A549 (cell line): ENCODE results near the gene MYO1E. TPM values are rescaled to one million over a fixed set of nuclear protein-coding genes. Genes with fewer than 3 reads are reported as not detected.

Experiments used
- ATAC-seq, 2 experiments: fragments of 200-7000 bp in 1 of 2; fragments of >200 bp in 1 of 2; cut with Nextera tagmentation in 1 of 2; cut with Tn5 transposase in 1 of 2; 3 replicates each; pipeline versions ENCODE4 v1.8.0 to v1.9.1; 2018 to 2020; ENCODE audit warnings: mild to moderate bottlenecking in 1 of 2, moderate library complexity in 1 of 2
- CTCF ChIA-PET: fragments of 300-600 bp; sonication (Branson Sonifier 250); formaldehyde crosslinking; extraction: SDS; loops from one replicate; lab custom pipeline; 2021; ENCODE audit warnings: antibody characterized with exemption, inconsistent platforms; lab: Yijun Ruan, JAX
- POLR2A ChIA-PET: fragments of 350-600 bp; formaldehyde crosslinking; extraction: SDS; loops from one replicate; lab custom pipeline; 2021; ENCODE audit warnings: antibody characterized with exemption, inconsistent platforms; lab: Yijun Ruan, JAX
- DNase-seq, 2 experiments: peaks; one replicate each; pipeline versions ENCODE4 v3.0.0 to v3.0.0-alpha.2; 2011 to 2016; ENCODE audit warnings: low read depth in 1 of 2, low spot score in 1 of 2
- FAIRE-seq: peaks from 2 replicates; lab custom pipeline; 2011; peaks lifted over from hg19 to GRCh38; lab: Jason Lieb, UNC
- H3K27ac ChIP-seq, 2 experiments: fragments of >200 bp; sonication (Bioruptor Twin); formaldehyde crosslinking; 3 replicates each; pipeline ENCODE4 v1.5.1; 2016 to 2017
- H3K4me1 ChIP-seq: fragments of >200 bp; sonication (Bioruptor Twin); formaldehyde crosslinking; 3 replicates; pipeline ENCODE4 v1.6.1; 2016
- H3K4me2 ChIP-seq: fragments of >200 bp; sonication (Bioruptor Twin); formaldehyde crosslinking; 3 replicates; pipeline ENCODE4 v1.6.1; 2016
- H3K4me3 ChIP-seq: fragments of >200 bp; sonication (Bioruptor Twin); formaldehyde crosslinking; 3 replicates; pipeline ENCODE4 v1.5.1; 2016
- H3K9me3 ChIP-seq: fragments of >200 bp; sonication (Bioruptor Twin); formaldehyde crosslinking; 3 replicates; pipeline ENCODE4 v1.6.1; 2016
- CHD2 ChIP-seq: fragments of 150-350 bp; IDR thresholded peaks from 2 replicates; pipeline ENCODE4 v1.6.1; 2014; ENCODE audit warnings: low read length; ENCODE audit not compliant: partially characterized antibody
- EHMT2 ChIP-seq: fragments of 200-600 bp; sonication (generic); IDR thresholded peaks from 2 replicates; pipeline ENCODE4 v1.6.1; 2016; ENCODE audit warnings: antibody characterized with exemption, low read depth, mild to moderate bottlenecking, moderate library complexity
- ESRRA ChIP-seq: fragments of 150-350 bp; IDR thresholded peaks from 2 replicates; pipeline ENCODE4 v1.6.1; 2014; ENCODE audit warnings: mild to moderate bottlenecking, low read length, borderline replicate concordance
- FOSB ChIP-seq: fragments of 250-450 bp; sonication (Bioruptor Pico); IDR thresholded peaks from 2 replicates; pipeline ENCODE4 v1.5.0; 2020; ENCODE audit warnings: mild to moderate bottlenecking, moderate library complexity
- FOSL2 ChIP-seq, 2 experiments: fragments of 450-650 bp in 1 of 2; fragments of >200 bp in 1 of 2; sonication (Bioruptor Twin) in 1 of 2; formaldehyde crosslinking; IDR thresholded peaks; 2 replicates each; pipeline versions ENCODE4 v1.5.0 to v1.6.1; 2016 to 2020; ENCODE audit warnings: mild to moderate bottlenecking in 1 of 2, moderate library complexity in 1 of 2
- HEYL ChIP-seq: fragments of 250-450 bp; sonication (Bioruptor Pico); IDR thresholded peaks from 2 replicates; pipeline ENCODE4 v1.8.0; 2021; ENCODE audit warnings: mild to moderate bottlenecking, moderate library complexity
- HOXA7 ChIP-seq: fragments of 250-450 bp; sonication (Bioruptor Pico); IDR thresholded peaks from 2 replicates; pipeline ENCODE4 v1.5.0; 2020; ENCODE audit warnings: mild to moderate bottlenecking, moderate library complexity
- HOXB5 ChIP-seq: fragments of 250-450 bp; sonication (Bioruptor Pico); IDR thresholded peaks from 2 replicates; pipeline ENCODE4 v1.5.0; 2020; ENCODE audit warnings: mild to moderate bottlenecking, moderate library complexity
- KDM5A ChIP-seq: fragments of 200-600 bp; sonication (generic); IDR thresholded peaks from 2 replicates; pipeline ENCODE4 v1.6.1; 2016; ENCODE audit warnings: antibody characterized with exemption, mild to moderate bottlenecking
- MAZ ChIP-seq: fragments of 150-350 bp; IDR thresholded peaks from 2 replicates; pipeline ENCODE4 v1.6.1; 2014; ENCODE audit warnings: antibody characterized with exemption, low read depth, low read length, borderline replicate concordance
- MYC ChIP-seq: IDR thresholded peaks from 2 replicates; pipeline ENCODE4 v1.6.1; 2012; ENCODE audit warnings: mild to moderate bottlenecking, inconsistent platforms, low read length, improper control_type of control experiment, borderline replicate concordance
- NFE2L2 ChIP-seq: fragments of 150-350 bp; conservative IDR thresholded peaks from 2 replicates; pipeline ENCODE4 v1.6.1; 2014; ENCODE audit warnings: low read length
- NR3C1 ChIP-seq: fragments of >200 bp; sonication (Bioruptor Twin); formaldehyde crosslinking; IDR thresholded peaks from 3 replicates; pipeline ENCODE4 v1.6.1; 2017
- POLR2A ChIP-seq: IDR thresholded peaks from 2 replicates; pipeline ENCODE4 v1.6.1; 2012; ENCODE audit warnings: mild to moderate bottlenecking, low read length
- POLR2AphosphoS2 ChIP-seq: conservative IDR thresholded peaks from 2 replicates; pipeline ENCODE4 v1.6.1; 2012; ENCODE audit warnings: low read length, improper control_type of control experiment, inconsistent platforms
- RARB ChIP-seq: fragments of 250-450 bp; sonication (Bioruptor Pico); IDR thresholded peaks from 2 replicates; pipeline ENCODE4 v1.8.0; 2021; ENCODE audit warnings: mild to moderate bottlenecking, moderate library complexity
- REST ChIP-seq: fragments of 200-600 bp; sonication (generic); IDR thresholded peaks from 2 replicates; pipeline ENCODE4 v1.6.1; 2016; ENCODE audit warnings: antibody characterized with exemption, mild to moderate bottlenecking, moderate library complexity
- RNF2 ChIP-seq: fragments of 200-600 bp; sonication (generic); IDR thresholded peaks from 2 replicates; pipeline ENCODE4 v1.6.1; 2016; ENCODE audit warnings: low read depth, mild to moderate bottlenecking, antibody characterized with exemption, moderate library complexity, borderline replicate concordance
- ZFP36 ChIP-seq: fragments of 450-650 bp; IDR thresholded peaks from 2 replicates; pipeline ENCODE4 v1.6.1; 2014; ENCODE audit warnings: borderline replicate concordance; ENCODE audit not compliant: partially characterized antibody
- WGBS: methylation state at CpG from one replicate; pipeline ENCODE4 v1.1.6; 2017; ENCODE audit errors: missing lambda C conversion rate; 5-methylcytosine and 5-hydroxymethylcytosine counted together
- polyA plus RNA-seq, 4 experiments: library from polyadenylated mRNA; depleted of rRNA in 3 of 4; stranded (reverse); fragments of >200 nt; fragmentation: RNase III in 1 of 4; extraction: RNeasy Plus Mini Kit Qiagen cat#74134 plus additional on column Dnase treatment in 1 of 4; gene quantifications; 2 replicates in 3 of 4; 3 replicates in 1 of 4; pipeline ENCODE4 v1.2.3, GENCODE V29; 2011 to 2017
- TF ChIP-seq, protein P1 (sequence below): IDR thresholded peaks from 2 replicates; pipeline ENCODE4 v1.6.1; 2012
- TF ChIP-seq, protein P2 (sequence below): fragments of 250-450 bp; sonication (Bioruptor Pico); IDR thresholded peaks from 2 replicates; pipeline ENCODE4 v1.5.0; 2020; ENCODE audit warnings: low read depth, mild to moderate bottlenecking, moderate library complexity
- TF ChIP-seq, protein P3 (sequence below): fragments of >200 bp; sonication (Bioruptor Twin); formaldehyde crosslinking; IDR thresholded peaks from 3 replicates; pipeline ENCODE4 v1.6.1; 2016

Gene MYO1E
- polyA plus RNA-seq, 2 of the 4 experiments (the other 2 are of a cell fraction): 202 to 497 TPM

DNA sequence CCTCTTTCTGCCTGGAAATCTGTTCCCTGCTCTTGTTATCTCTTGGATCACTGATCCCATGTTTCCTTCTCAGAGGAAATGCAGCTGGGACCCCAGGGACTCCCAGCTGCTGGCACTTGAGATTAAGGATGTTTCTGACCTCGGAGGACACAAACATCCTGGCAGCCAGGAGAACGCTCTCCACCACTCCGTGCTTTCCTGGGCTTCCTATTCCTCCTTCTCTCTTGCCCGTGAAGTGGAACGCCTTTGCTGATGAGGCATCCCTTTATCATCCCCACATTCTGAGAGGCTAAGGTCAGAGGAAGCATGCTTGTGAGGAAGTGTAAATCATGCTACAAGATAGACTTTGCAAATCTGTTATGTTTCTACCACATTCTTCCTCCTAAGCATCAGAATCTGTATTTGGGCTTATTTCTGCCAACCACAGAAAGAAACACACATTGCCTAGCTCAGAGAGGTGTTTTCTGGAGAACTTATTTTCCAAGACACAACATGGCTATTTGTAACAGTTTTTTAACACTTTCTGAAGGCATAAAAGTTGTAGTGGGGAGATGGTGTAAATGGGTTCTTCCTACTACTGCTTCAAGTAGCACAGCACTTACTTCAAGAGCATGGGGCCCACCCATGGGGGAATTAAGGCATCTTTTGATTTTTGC, 191.6 kb downstream of the MYO1E start:
- no peak for TF ChIP-seq ZFP36
- TF ChIP-seq RNF2: no peak
- TF ChIP-seq EHMT2: no peak
- TF ChIP-seq MAZ: no peak
- TF ChIP-seq, protein P1, sequence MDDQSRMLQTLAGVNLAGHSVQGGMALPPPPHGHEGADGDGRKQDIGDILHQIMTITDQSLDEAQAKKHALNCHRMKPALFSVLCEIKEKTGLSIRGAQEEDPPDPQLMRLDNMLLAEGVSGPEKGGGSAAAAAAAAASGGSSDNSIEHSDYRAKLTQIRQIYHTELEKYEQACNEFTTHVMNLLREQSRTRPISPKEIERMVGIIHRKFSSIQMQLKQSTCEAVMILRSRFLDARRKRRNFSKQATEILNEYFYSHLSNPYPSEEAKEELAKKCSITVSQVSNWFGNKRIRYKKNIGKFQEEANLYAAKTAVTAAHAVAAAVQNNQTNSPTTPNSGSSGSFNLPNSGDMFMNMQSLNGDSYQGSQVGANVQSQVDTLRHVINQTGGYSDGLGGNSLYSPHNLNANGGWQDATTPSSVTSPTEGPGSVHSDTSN: no peak
- TF ChIP-seq, protein P2, sequence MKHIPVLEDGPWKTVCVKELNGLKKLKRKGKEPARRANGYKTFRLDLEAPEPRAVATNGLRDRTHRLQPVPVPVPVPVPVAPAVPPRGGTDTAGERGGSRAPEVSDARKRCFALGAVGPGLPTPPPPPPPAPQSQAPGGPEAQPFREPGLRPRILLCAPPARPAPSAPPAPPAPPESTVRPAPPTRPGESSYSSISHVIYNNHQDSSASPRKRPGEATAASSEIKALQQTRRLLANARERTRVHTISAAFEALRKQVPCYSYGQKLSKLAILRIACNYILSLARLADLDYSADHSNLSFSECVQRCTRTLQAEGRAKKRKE (CRISPR knock-in tag): no peak
- TF ChIP-seq NFE2L2: no peak
- TF ChIP-seq HOXA7 (CRISPR knock-in tag): no peak
- Histone ChIP-seq H3K4me2 (no peak overlapping the region), H3K27ac (0 out of 6 replicates have a peak overlapping the region, but pooled peaks of 1 of the 2 experiments have one; percentile 1), H3K9me3 (peaks cover 24% of the 10 kb centered on the region), H3K4me3 (no peak overlapping the region), H3K4me1 (peaks cover 9% of the 10 kb centered on the region)
- ChIA-PET CTCF (interaction anchor here (1.4 kb wide), 1 partner anchor 320 kb away, joined by 3 read pairs; no protein-coding TSS in a partner anchor), POLR2A (no interaction called here)
- no peak for FAIRE-seq
- DNase-seq: no peak
- ATAC-seq: no peak
- WGBS: 98% methylated on average over 5 of the region's 5 CpGs

- FAIRE-seq: no peak
- 90% methylated on average over 5 of the region's 5 CpGs for WGBS
Observed at GRCh38 chr15:59179717-59180116, 193.0 kb downstream of the MYO1E start.

GRCh38 chr15:59178151-59178695, 194.4 kb downstream of the MYO1E start:
- Histone ChIP-seq H3K4me1 (peaks cover 28% of the 10 kb centered on the region), H3K4me3 (no peak overlapping the region), H3K4me2 (no peak overlapping the region), H3K9me3 (peaks cover 19% of the 10 kb centered on the region), H3K27ac (peak overlapping the region in 1 of 2 experiments; percentile 1; a peak in 1 of 6 replicates)
- 91% methylated on average over 16 of the region's 16 CpGs for WGBS
- no peak for ATAC-seq
- POLR2A ChIA-PET: no interaction called here
- CTCF ChIA-PET: interaction anchor here (0.8 to 2.0 kb wide), 7 partner anchors 9 to 323 kb away, joined by 3 to 8 read pairs (median 4); no protein-coding TSS in a partner anchor
- TF ChIP-seq FOSL2 (IDR thresholded peaks at IDR 0.05) (no peak), FOSL2 (CRISPR knock-in tag; IDR thresholded peaks at IDR 0.05) (no peak), MYC (no peak), RARB (no peak), FOSB (no peak), POLR2A (no peak), HOXB5 (CRISPR knock-in tag) (no peak)
- no peak for FAIRE-seq
- DNase-seq: no peak

More at GRCh38 chr15:59179717-59180116, 193.0 kb downstream of the MYO1E start:
- ATAC-seq (no peak), DNase-seq (no peak)
- Histone ChIP-seq H3K4me2 (no peak overlapping the region), H3K4me3 (no peak overlapping the region), H3K9me3 (peaks cover 24% of the 10 kb centered on the region), H3K27ac (peak overlapping the region in 1 of 2 experiments; percentile 3; a peak in 1 of 6 replicates), H3K4me1 (peaks cover 21% of the 10 kb centered on the region)
- TF ChIP-seq POLR2AphosphoS2 (0 out of 2 replicates have a peak, but pooled peaks have one; percentile 62), HEYL (CRISPR knock-in tag) (no peak), NR3C1 (no peak)
- POLR2A ChIA-PET: no interaction called here
- CTCF ChIA-PET: no interaction called here

GRCh38 chr15:59177317-59177660, 195.4 kb downstream of the MYO1E start:
- FAIRE-seq (no peak), DNase-seq (no peak), ATAC-seq (no peak)
- Histone ChIP-seq H3K4me3 (no peak overlapping the region), H3K9me3 (peaks cover 10% of the 10 kb centered on the region), H3K27ac (peak overlapping the region in 1 of 2 experiments; percentile 45; a peak in 3 of 6 replicates), H3K4me2 (no peak overlapping the region), H3K4me1 (peaks cover 28% of the 10 kb centered on the region)
- ChIA-PET POLR2A (no interaction called here), CTCF (interaction anchor here (1.0 to 2.0 kb wide), 4 partner anchors 9 to 198 kb away, joined by 3 to 6 read pairs (median 4); no protein-coding TSS in a partner anchor)
- WGBS: 91% methylated on average over 4 of the region's 4 CpGs
- TF ChIP-seq, protein P3, sequence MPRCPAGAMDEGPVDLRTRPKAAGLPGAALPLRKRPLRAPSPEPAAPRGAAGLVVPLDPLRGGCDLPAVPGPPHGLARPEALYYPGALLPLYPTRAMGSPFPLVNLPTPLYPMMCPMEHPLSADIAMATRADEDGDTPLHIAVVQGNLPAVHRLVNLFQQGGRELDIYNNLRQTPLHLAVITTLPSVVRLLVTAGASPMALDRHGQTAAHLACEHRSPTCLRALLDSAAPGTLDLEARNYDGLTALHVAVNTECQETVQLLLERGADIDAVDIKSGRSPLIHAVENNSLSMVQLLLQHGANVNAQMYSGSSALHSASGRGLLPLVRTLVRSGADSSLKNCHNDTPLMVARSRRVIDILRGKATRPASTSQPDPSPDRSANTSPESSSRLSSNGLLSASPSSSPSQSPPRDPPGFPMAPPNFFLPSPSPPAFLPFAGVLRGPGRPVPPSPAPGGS: no peak
- TF ChIP-seq FOSL2 (IDR thresholded peaks at IDR 0.05) (no peak), FOSL2 (CRISPR knock-in tag; IDR thresholded peaks at IDR 0.05) (no peak), ESRRA (no peak), CHD2 (no peak), NR3C1 (no peak), RARB (no peak), ZFP36 (no peak), KDM5A (no peak), REST (no peak)
